HG02981 (cell line): ENCODE measurements around the gene P2RY8.
"Not testable (repeated sequence)": the region's sequence is repeated elsewhere in the genome, so short reads cannot be mapped to it uniquely, and the experiment has no call there.

Experiments
- ATAC-seq: cut with Tn5 transposase; IDR thresholded peaks from one replicate; pipeline ENCODE4 v1.9.1; 2021; ENCODE audit warnings: mild to moderate bottlenecking, moderate library complexity; ENCODE audit not compliant: unreplicated experiment

The P2RY8 gene, protein sequence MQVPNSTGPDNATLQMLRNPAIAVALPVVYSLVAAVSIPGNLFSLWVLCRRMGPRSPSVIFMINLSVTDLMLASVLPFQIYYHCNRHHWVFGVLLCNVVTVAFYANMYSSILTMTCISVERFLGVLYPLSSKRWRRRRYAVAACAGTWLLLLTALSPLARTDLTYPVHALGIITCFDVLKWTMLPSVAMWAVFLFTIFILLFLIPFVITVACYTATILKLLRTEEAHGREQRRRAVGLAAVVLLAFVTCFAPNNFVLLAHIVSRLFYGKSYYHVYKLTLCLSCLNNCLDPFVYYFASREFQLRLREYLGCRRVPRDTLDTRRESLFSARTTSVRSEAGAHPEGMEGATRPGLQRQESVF

GRCh38 chrX:1537031-1537715, at the start of gene P2RY8:
Gene P2RY8 (minus strand): TSS chrX:1537185. CDS start chrX:1466558, 70,627 bp downstream.
- peak; percentile 51 for ATAC-seq

GRCh38 chrX:1584237-1585011, 47.4 kb upstream of the P2RY8 start:
- no peak for ATAC-seq

DNA sequence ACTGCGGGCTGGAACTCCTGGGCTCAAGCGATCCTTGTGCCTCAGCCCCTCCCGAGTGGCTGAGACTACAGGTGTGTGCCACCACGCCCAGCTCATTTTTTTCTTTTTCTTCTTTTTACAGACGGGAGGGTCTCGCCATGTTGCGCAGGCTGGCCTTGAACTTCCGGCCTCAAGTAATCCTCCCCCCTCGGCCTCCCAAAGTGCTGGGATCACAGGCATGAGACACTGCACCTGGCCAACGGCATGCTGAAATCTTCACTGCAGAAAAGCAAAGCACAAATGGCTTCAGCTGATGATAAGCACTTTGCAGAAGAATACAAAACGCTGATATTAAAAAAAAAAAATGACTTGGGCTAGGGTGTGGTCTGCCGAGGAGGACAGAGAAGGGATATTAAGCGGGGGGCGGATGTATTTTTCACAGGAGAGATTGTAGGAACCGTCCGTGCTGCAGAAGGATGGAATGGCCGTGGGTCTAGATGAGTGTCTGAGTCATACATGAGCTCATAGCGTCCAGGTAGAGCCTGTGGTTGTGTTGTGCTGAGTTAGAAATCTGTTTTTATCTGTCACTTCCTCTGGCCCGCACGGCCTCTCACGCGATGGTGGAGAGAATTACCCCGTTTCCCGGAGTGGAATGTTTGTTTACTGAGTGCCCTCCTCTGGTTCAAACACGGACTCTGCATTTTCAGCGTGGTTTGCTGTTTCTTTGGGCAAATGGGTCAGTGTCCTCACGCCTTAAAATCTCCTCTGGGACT, 45.9 kb upstream of the P2RY8 start:
- peak; percentile 84 for ATAC-seq

DNA sequence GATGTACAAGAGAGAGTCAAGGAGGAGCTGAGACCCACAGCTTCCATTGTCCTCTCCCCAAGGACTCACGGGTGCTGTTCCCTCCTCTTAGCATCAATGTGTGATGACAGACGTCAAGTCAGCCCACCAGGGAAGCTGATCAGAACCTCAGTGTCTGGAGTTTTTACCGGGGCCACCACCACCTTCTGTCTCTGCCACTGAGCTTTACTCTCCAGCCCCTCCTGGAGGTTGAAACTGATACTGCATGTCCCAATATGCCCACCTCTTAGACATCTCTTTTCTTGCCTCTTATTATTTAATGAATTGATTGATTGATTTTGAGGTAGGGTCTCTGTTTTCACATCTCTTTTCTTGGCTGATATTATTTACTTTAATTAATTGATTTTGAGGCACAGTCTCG, 44.1 kb upstream of the P2RY8 start:
- no peak for ATAC-seq

- ATAC-seq = no peak
These were observed 41.7 kb upstream of the P2RY8 start for GRCh38 chrX:1578511-1579173.

DNA sequence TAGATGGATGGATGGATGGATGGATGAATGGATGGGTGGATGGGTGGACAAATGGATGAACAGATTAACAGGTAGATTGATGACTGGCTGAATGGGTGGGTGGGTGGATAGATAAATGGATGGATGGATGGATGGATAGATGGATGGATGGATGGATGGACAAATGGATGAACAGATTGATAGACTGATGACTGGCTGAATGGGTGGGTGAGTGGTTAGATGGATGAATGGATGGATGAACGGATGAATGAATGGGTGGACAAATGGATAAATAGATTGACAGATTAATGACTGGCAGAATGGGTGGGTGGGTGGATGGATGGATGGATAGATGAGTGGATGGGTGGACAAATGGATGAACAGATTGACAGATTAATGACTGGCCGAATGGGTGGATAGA, 40.9 kb upstream of the P2RY8 start:
- no peak for ATAC-seq

- ATAC-seq = no peak
These were observed 39.4 kb upstream of the P2RY8 start for GRCh38 chrX:1576201-1576992.

DNA sequence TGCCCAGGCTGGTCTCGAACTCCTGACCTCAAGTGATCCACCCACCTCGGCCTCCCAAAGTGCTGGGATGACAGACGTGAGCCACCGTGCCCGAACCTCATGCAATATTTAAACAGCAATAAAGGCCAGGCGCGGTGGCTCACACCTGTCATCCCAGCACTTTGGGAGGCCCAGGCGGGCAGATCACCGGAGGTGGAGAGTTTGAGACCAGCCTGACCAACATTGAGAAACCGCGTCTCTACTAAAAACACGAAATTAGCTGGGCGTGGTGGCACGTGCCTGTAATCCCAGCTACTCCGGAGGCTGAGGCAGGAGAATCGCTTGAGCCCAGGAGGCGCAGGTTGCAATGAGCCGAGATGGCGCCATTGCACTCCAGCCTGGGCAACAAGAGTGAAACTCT, 37.2 kb upstream of the P2RY8 start:
- not testable (repeated sequence) for ATAC-seq

DNA sequence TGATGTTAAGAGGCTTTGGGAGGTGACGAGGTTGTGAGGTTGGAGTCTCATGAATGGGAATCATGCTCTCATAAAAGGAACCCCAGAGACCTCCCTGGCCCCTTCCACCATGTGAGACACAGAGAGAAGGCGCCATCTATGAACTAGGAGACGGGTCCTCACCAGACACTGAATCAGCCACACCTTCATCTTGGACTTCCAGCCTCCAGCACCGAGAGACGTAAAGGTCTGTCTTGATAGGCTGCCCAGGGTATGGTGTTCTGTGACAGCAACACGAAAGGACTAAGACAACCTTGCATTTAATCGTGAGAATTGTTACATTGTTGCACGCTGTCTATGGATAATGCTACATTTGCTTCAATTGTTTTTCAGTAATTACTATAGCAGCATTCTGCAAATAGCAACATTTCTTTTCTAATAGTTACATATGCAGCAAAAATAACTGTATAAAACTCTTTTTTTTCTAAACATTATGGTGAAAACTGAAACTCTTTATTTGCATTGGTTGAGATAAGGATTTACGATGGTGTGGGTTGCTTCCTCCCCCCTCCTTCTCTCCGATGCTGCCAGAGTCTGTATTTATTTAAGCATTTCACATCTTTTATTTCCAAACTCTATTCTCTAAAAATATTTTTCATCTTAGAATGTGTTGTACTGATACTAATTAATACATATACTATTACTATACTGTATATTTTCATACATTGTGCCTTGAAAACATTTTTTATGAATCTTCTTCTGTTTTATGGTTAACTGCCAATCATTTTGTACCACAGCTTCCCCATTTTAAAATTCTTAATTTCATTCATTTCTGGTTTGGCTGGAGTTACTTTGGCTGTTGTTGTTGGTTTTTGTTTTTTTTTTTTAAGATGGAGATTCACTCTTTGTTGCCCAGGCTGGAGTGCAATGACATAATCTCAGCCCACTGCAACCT, 28.0 kb upstream of the P2RY8 start:
- peak; percentile 65 for ATAC-seq

DNA sequence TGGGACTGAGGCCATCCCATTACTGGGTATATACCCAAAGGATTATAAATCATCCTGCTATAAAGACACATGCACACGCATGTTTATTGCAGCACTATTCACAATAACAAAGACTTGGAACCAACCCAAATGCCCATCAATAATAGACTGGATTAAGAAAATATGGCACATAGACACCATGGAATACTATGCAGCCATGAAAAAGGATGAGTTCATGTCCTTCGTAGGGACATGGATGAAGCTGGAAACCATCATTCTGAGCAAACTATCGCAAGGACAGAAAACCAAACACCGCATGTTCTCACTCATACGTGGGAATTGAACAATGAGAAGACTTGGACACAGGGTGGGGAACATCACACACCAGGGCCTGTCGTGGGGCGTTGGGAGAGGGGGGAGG, 27.1 kb upstream of the P2RY8 start:
- not testable (repeated sequence) for ATAC-seq

- ATAC-seq = no peak
These were observed 24.2 kb upstream of the P2RY8 start for GRCh38 chrX:1561164-1561563.

- ATAC-seq = no peak
These were observed 21.9 kb upstream of the P2RY8 start for GRCh38 chrX:1558761-1559468.

DNA sequence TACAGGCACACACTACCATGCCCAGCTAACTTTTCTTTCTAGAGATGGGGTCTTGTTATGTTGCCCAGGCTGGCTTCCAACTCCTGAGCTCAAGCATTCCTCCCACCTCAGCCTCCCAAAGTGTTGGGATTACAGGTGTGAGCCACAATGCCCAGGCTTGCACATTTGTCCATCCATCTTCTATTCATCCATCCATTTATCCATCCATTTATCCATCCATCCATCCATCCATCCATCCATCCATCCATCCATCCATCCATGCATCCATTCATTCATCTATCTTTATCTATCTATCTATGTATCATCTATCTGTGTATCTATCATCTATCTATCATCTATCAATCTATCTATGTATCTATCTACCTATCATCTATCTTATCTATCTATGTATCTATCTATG, 20.5 kb upstream of the P2RY8 start:
- ATAC-seq = not testable (repeated sequence)

- ATAC-seq = no peak
These were observed 18.4 kb upstream of the P2RY8 start for GRCh38 chrX:1555370-1555769.

DNA sequence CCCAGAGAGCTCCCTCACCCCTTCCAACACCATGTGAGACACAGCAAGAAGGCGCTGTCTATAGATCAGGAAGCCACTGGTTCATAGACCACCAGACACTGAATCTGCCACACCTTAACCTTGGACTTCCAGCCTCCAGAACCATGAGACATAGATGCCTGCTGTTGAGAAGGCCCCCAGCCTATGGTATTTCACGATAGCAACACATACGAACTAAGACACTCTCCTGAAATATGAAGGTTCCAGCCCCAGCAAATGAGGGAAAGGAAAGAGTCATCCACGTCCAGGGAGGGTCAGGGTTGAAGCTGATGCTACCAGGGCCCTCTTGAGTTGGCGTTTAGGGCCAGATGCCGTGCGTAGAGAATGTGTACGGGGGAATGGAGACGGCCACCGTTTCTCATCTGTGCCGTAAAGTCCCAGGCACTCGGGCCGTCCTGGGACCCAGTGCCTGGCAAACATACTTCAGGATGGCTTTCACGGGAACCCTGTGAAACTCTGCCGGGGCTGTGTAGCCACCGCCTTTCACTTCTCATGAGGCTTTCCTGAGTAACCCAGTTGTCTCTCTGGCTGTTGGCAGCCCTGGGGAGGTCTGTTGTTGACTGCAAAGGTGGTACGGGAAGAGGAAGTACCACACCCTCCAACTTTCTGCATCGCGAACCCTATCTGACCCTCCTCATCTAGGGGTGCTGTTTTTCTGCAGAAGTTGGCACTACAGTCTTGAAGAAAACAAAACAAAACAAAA, 17.7 kb upstream of the P2RY8 start:
- no peak for ATAC-seq

- no peak for ATAC-seq
These were observed 15.1 kb upstream of the P2RY8 start for GRCh38 chrX:1551959-1552546.
